SK-N-MC (cell line): ENCODE measurements around the gene DPYD.

Source experiments
- DNase-seq: peaks from one replicate; pipeline ENCODE4 v3.0.0-alpha.2; 2011; ENCODE audit warnings: low read depth, low spot score
- H3K27ac ChIP-seq: fragments of 200-600 bp; sonication (generic); 2 replicates; pipeline ENCODE4 v1.5.1; 2016; ENCODE audit warnings: mixed run types
- H3K36me3 ChIP-seq: fragments of 200-600 bp; sonication (generic); 2 replicates; pipeline ENCODE4 v1.6.1; 2017; ENCODE audit warnings: antibody characterized with exemption, low read length, mixed read lengths; ENCODE audit not compliant: insufficient read depth
- H3K4me3 ChIP-seq: fragments of 200-600 bp; sonication (generic); 2 replicates; pipeline ENCODE4 v1.5.1; 2016
- H3K9ac ChIP-seq: fragments of 200-600 bp; sonication (generic); 2 replicates; pipeline ENCODE4 v1.8.0; 2017; ENCODE audit warnings: mixed run types, mixed read lengths; ENCODE audit not compliant: insufficient read length
- H3K9me3 ChIP-seq: fragments of 200-600 bp; sonication (generic); 2 replicates; pipeline ENCODE4 v1.6.1; 2017; ENCODE audit warnings: low read depth, mild to moderate bottlenecking, antibody characterized with exemption, low read length, moderate library complexity, mixed read lengths
- EZH2 ChIP-seq: fragments of 200-600 bp; sonication (generic); IDR thresholded peaks from one replicate; pipeline ENCODE4 v1.6.1; 2017; ENCODE audit warnings: antibody characterized with exemption
- FOXP2 ChIP-seq: optimal IDR thresholded peaks from 2 replicates; pipeline ENCODE3; 2011; ENCODE audit warnings: mild to moderate bottlenecking, moderate library complexity; ENCODE audit not compliant: insufficient read depth; ENCODE audit errors: extremely low read length, control extremely low read depth
- POLR2AphosphoS5 ChIP-seq: IDR thresholded peaks from 2 replicates; pipeline ENCODE4 v1.6.1; 2012; ENCODE audit warnings: mild to moderate bottlenecking, low read depth, low read length, borderline replicate concordance

The DPYD gene

DNA sequence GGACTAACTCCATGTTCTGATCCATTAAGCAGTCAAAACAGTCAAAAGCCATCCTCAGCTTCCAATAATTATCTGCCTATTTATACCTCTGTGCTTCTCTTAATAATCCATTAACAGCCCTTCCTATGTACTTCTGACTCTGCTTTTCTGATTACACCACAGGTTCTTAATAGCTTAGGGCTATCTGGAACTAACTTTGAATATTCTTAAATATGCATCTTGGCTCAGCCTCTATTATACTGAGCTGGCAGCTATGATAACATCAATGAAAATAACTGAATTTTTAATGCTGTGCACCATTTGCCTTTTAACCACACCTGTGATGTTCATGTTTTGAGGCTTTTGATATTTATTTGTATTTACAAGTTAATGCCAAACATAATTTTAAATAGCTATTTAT is 175.9 kb downstream of the DPYD start:
- TF ChIP-seq POLR2AphosphoS5, result no peak
- no peak for TF ChIP-seq EZH2
- no peak for TF ChIP-seq FOXP2
- DNase-seq, result peak; percentile 12
- H3K27ac ChIP-seq, result no peak overlapping the region
- no peaks in the 10 kb centered on the region for H3K36me3 ChIP-seq
- no peak overlapping the region for H3K4me3 ChIP-seq
- H3K9me3 ChIP-seq, result no peaks in the 10 kb centered on the region
- H3K9ac ChIP-seq, result no peak overlapping the region

- no peak overlapping the region for H3K27ac ChIP-seq
- no peak overlapping the region for H3K4me3 ChIP-seq
- no peaks in the 10 kb centered on the region for H3K36me3 ChIP-seq
- no peaks in the 10 kb centered on the region for H3K9me3 ChIP-seq
- DNase-seq, result no peak
- H3K9ac ChIP-seq, result no peak overlapping the region
- no peak for TF ChIP-seq FOXP2
- TF ChIP-seq EZH2, result no peak
- TF ChIP-seq POLR2AphosphoS5, result no peak
Observed at GRCh38 chr1:97743129-97743528, 177.7 kb downstream of the DPYD start.

- no peaks in the 10 kb centered on the region for H3K9me3 ChIP-seq
- no peak for DNase-seq
- H3K4me3 ChIP-seq, result no peak overlapping the region
- no peaks in the 10 kb centered on the region for H3K36me3 ChIP-seq
- H3K9ac ChIP-seq, result no peak overlapping the region
- H3K27ac ChIP-seq, result no peak overlapping the region
- TF ChIP-seq FOXP2, result no peak
- TF ChIP-seq POLR2AphosphoS5, result no peak
- TF ChIP-seq EZH2, result no peak
Observed at GRCh38 chr1:97740891-97741290, 179.9 kb downstream of the DPYD start.

DNA sequence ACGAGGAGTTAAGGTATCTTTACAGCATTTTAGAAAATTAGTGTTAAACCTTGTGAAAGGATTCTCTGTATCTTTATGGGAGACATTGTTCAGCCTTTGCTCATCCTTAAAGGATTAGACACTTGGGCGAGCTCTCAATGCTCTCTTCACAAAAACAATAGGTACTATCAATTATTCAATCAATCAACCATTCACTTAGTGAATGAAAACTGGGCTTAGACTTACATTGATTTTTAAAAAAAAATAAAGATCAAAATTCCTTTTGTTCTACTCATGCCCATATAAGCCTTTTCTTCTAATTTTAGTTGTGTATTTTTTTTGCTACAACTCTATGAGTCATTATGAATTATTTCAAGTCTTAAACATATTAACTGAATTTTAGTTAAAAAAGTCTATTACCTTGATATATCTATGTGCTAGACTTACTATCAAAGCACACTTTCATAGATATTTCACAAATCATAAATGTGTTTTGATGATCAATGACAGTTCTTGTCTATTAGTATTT is 181.2 kb downstream of the DPYD start:
- Histone ChIP-seq H3K4me3 (no peak overlapping the region), H3K9ac (no peak overlapping the region), H3K36me3 (no peaks in the 10 kb centered on the region), H3K9me3 (no peaks in the 10 kb centered on the region), H3K27ac (no peak overlapping the region)
- DNase-seq, result no peak
- TF ChIP-seq POLR2AphosphoS5 (no peak), FOXP2 (no peak), EZH2 (no peak)

- no peak for TF ChIP-seq FOXP2
- Histone ChIP-seq H3K27ac (no peak overlapping the region), H3K36me3 (no peaks in the 10 kb centered on the region), H3K9ac (no peak overlapping the region), H3K9me3 (no peaks in the 10 kb centered on the region), H3K4me3 (no peak overlapping the region)
- no peak for DNase-seq
Observed at GRCh38 chr1:97738270-97738669, 182.6 kb downstream of the DPYD start.

DNA sequence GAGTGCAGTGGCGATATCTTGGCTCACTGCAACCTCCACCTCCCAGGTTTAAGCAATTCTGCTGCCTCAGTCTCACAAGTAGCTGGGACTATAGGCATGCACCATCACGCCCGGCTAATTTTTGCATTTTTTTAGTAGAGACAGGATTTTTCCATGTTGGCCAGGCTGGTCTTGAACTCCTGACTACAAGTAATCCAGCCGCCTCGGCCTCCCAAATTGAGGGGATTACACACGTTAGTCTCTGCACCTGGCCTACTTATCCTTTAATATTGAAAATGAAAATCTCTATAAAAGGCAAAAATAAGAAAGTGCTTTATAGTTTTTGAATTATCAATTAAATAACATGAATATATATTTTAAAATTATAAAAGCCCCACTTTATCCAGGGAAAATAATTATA is 190.6 kb downstream of the DPYD start:
- H3K9me3 ChIP-seq, result no peaks in the 10 kb centered on the region
- DNase-seq, result no peak
- H3K36me3 ChIP-seq, result no peaks in the 10 kb centered on the region
- no peak overlapping the region for H3K9ac ChIP-seq
- no peak overlapping the region for H3K4me3 ChIP-seq
- no peak for TF ChIP-seq EZH2
- TF ChIP-seq FOXP2, result no peak
- no peak for TF ChIP-seq POLR2AphosphoS5
- no peak overlapping the region for H3K27ac ChIP-seq

GRCh38 chr1:97728436-97728835 is 192.4 kb downstream of the DPYD start:
- TF ChIP-seq POLR2AphosphoS5 (no peak), EZH2 (no peak), FOXP2 (no peak)

GRCh38 chr1:97727029-97727428 is 193.8 kb downstream of the DPYD start:
- Histone ChIP-seq H3K4me3 (no peak overlapping the region), H3K27ac (no peak overlapping the region)
- TF ChIP-seq POLR2AphosphoS5, result no peak
- TF ChIP-seq EZH2, result no peak
- TF ChIP-seq FOXP2, result no peak

More at GRCh38 chr1:97728436-97728835, 192.4 kb downstream of the DPYD start:
- H3K36me3 ChIP-seq, result no peaks in the 10 kb centered on the region
- no peak overlapping the region for H3K27ac ChIP-seq
- no peak overlapping the region for H3K9ac ChIP-seq
- no peak for DNase-seq
- no peak overlapping the region for H3K4me3 ChIP-seq
- H3K9me3 ChIP-seq, result no peaks in the 10 kb centered on the region

DNA sequence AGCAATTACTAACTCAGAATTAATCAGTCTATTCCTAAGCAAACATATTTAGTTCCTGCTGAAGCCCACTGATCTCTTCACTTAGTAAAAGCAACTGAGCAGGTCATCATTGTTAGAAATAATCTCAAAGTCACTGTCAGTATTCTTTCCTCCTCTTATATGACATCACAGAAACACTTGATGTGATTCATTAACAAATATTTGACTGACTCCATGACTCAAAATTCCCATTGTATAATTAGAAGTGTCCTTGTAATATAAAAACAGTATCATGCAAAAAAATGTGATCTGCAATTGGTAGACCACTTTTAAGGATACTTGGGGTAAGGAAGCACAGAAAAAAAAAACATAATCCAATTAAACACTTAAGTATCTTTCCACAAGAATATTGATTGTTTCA is 194.4 kb downstream of the DPYD start:
- TF ChIP-seq FOXP2 (no peak), POLR2AphosphoS5 (no peak)
- no peaks in the 10 kb centered on the region for H3K9me3 ChIP-seq
- no peak for DNase-seq
- no peak overlapping the region for H3K4me3 ChIP-seq
- H3K9ac ChIP-seq, result no peak overlapping the region
- H3K27ac ChIP-seq, result no peak overlapping the region
- no peaks in the 10 kb centered on the region for H3K36me3 ChIP-seq

More at GRCh38 chr1:97727029-97727428, 193.8 kb downstream of the DPYD start:
- Histone ChIP-seq H3K9ac (no peak overlapping the region), H3K36me3 (no peaks in the 10 kb centered on the region), H3K9me3 (no peaks in the 10 kb centered on the region)
- no peak for DNase-seq
